HG03571 (cell line): ENCODE results near the gene LRRC34.

Experiments
- ATAC-seq: cut with Tn5 transposase; IDR thresholded peaks from one replicate; pipeline ENCODE4 v1.9.1; 2021; ENCODE audit not compliant: unreplicated experiment

The LRRC34 gene

GRCh38 chr3:169769287-169770181 is 43.2 kb downstream of the LRRC34 start, which contains the start of gene ACTRT3:
Gene ACTRT3 (minus strand): TSS chr3:169769561. CDS start chr3:169769520, 41 bp downstream.
- ATAC-seq, result peak; percentile 23

DNA sequence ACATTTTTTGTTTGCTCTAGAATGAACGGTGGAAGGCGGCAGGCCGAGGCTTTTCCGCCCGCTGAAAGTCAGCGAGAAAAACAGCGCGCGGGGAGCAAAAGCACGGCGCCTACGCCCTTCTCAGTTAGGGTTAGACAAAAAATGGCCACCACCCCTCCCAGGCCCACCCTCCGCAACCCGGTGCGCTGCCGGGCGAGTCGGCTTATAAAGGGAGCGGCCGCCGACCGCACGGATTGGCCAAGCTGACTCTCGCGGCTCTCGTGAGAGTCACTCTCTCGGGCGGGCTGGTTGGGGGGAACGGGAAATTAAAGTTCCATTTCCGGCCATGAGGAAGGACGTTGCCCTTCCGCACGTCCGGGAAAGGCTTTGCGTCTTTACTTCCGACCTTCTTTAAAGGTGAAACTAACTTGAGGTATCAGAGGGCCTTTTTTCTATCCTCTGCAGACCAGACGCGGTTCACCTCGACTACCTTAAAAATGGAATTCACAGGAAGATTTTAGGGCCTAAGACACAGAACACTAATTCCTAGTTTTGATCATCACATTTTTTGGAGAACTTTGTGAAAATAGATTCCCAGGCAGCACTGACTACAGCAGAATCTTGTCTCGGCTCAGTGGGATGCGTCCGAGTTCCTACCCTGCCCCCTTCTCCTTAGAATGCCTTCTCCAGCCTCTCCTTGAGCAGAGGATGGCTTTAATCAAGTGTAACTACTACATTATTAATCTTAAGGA is 47.7 kb downstream of the LRRC34 start, which contains the start of gene TERC:
TERC (minus strand) TSS at position 179 of the 731 bp plus-strand sequence.
- ATAC-seq, result peak; percentile 80

- peak; percentile 36 for ATAC-seq
Measured at GRCh38 chr3:169764312-169764881, 48.3 kb downstream of the LRRC34 start.

- no peak for ATAC-seq
Measured at GRCh38 chr3:169760479-169760878, 52.2 kb downstream of the LRRC34 start.

DNA sequence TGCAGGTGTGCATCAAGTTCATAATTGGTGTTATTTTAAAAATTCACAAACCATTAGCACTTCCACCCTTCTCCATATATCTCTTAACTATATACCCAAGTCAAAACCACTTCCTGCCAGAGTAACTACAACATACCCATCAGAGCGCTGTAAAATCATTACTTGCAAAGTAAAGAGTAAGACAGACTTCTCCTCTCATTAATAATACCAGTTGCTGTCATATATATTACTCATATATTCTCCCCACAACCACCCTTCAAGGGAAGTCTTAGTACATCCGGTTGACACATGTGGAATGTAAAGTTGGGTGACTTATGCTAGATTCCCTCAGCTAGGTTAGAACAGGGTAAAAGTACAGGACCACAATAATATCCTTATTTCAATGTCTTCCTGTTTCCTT is 53.4 kb downstream of the LRRC34 start:
- ATAC-seq, result peak; percentile 63

GRCh38 chr3:169758359-169758994 is 54.2 kb downstream of the LRRC34 start:
- no peak for ATAC-seq

- ATAC-seq, result no peak
Measured at GRCh38 chr3:169755488-169755887, 57.2 kb downstream of the LRRC34 start.

GRCh38 chr3:169754711-169755110 is 58.0 kb downstream of the LRRC34 start:
- no peak for ATAC-seq

DNA sequence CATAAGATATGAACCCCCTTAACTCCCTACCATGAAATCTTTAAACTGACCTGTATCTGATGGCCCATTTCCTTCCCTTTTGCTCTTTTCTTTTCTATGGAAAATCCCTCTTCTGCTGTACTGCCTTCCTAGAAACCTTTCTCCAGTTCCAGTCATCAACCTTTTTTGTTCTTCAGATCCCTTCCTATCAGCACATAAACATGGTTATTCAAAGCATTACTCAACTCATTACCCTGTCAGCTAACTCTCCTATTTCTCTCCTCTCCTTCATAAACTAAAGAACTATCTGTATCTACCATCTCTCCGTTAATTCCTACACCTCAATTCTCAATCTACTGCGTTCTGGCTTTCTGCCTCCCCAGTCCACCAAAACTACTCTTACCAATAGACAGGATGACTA is 60.8 kb downstream of the LRRC34 start:
- ATAC-seq, result no peak

DNA sequence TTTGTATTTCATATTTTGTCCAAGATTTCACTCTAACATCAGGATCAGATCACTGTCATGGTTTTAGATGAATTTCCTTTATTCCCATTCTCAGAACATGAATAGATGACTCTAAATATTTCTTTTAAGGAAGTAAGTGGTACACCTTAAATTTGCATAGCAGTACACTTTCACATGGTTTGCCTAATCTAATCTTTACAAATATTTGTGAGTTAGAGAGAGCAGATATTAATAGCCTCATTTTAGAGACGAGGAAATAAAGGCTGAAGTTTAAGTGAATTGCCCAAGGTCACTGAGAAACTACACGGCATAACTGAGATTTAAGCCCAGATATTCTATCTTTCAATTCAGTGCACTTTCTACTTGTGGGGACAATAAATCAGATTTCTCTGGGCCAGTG is 62.0 kb downstream of the LRRC34 start:
- ATAC-seq, result no peak

DNA sequence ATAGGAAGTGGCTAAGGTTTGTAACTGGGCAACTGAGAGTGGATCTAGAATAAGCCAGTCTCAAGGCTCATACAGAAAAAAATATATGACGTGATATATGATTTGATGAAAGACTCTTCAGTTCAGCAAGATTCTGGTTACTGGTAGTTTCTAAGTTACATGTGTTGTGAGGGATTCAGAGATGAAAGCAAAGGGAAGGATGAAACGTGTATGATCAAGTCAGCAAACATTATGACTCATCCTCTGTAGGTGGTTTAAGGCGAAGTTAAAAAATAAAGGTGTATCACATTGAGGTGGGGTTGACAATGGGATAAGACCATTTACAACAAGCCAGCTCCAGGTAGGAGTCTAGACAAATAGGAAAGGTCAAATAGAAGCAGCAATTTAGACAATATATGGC is 64.0 kb downstream of the LRRC34 start:
- ATAC-seq, result no peak

- ATAC-seq, result no peak
Measured at GRCh38 chr3:169746924-169747323, 65.8 kb downstream of the LRRC34 start.

DNA sequence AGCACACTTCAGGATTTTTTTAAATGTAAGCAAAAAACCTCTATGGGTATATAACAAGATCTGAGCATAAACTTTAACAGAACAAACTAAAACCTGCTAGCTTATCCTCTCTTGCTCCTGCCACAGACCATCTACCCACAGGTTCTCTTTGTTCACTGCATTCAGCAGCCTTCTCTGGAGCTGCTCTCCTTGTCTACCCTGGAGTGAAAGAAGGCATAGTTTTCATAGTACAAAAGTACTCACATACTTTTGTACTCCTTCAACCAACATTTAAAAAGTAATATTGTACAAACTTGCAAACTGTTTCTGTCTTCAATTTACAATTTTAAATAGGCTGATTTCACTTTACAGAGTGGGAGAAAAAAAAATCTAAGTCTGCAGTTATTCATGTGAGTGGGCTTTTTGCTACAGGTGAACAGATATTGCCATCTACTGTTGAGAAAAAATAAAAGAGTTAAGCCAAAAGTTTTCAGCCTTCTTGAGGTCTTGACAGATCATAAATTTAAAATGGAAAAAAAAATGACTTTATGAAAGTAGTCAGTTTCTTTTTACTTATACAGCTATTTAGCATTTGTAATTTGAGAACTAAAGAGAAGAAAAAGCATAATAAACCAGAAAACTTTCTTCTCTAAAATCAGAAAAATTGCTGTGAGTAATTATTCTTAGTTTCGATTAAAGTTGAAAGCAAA is 68.2 kb downstream of the LRRC34 start:
- no peak for ATAC-seq
